Brain microvascular endothelial cell (primary cell): ENCODE results near the gene SLC4A8.

Experiments used
- DNase-seq: peaks from one replicate; pipeline ENCODE4 v3.0.0-alpha.2; 2020
- H3K27ac ChIP-seq: fragments of 250-450 bp; sonication (Bioruptor Pico); 2 replicates; pipeline ENCODE4 v1.5.1; 2020; ENCODE audit warnings: mild to moderate bottlenecking, moderate library complexity
- H3K27me3 ChIP-seq: fragments of 250-450 bp; sonication (Bioruptor Pico); replicated peaks from 2 replicates; pipeline ENCODE4 v1.5.1; 2020; ENCODE audit warnings: mild to moderate bottlenecking
- H3K36me3 ChIP-seq: fragments of 250-450 bp; sonication (Bioruptor Pico); replicated peaks from 2 replicates; pipeline ENCODE4 v1.5.1; 2020; ENCODE audit warnings: mild to moderate bottlenecking
- H3K4me3 ChIP-seq: 2 replicates; pipeline ENCODE4 v1.5.1; 2011; ENCODE audit warnings: low read depth, mild to moderate bottlenecking, control low read depth, low read length, moderate library complexity
- in situ Hi-C: cut with HindIII; loops from 2 replicates; pipeline ENCODE4 v1.10.0; 2017; ENCODE audit warnings: low sequenced_read_pairs, low pct_ligation_motif_present
- TF ChIP-seq, protein P1 (sequence below): IDR thresholded peaks from 2 replicates; pipeline ENCODE4 v1.5.1; 2011; ENCODE audit warnings: low read depth, mild to moderate bottlenecking, moderate library complexity, low read length, control low read depth, inconsistent platforms; ENCODE audit errors: missing control alignments

Gene SLC4A8

GRCh38 chr12:51381226-51382079 is 43.2 kb upstream of the SLC4A8 start:
- Histone ChIP-seq H3K27ac (no peak overlapping the region), H3K4me3 (no peak overlapping the region), H3K27me3 (no peaks in the 10 kb centered on the region), H3K36me3 (no peaks in the 10 kb centered on the region)
- TF ChIP-seq, protein P1, sequence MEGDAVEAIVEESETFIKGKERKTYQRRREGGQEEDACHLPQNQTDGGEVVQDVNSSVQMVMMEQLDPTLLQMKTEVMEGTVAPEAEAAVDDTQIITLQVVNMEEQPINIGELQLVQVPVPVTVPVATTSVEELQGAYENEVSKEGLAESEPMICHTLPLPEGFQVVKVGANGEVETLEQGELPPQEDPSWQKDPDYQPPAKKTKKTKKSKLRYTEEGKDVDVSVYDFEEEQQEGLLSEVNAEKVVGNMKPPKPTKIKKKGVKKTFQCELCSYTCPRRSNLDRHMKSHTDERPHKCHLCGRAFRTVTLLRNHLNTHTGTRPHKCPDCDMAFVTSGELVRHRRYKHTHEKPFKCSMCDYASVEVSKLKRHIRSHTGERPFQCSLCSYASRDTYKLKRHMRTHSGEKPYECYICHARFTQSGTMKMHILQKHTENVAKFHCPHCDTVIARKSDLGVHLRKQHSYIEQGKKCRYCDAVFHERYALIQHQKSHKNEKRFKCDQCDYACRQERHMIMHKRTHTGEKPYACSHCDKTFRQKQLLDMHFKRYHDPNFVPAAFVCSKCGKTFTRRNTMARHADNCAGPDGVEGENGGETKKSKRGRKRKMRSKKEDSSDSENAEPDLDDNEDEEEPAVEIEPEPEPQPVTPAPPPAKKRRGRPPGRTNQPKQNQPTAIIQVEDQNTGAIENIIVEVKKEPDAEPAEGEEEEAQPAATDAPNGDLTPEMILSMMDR, result no peak
- no peak for DNase-seq
- in situ Hi-C loops, result no loop called here

- TF ChIP-seq, protein P1, result no peak
- in situ Hi-C loops, result no loop called here
- Histone ChIP-seq H3K4me3 (no peak overlapping the region), H3K27me3 (no peaks in the 10 kb centered on the region), H3K27ac (no peak overlapping the region), H3K36me3 (no peaks in the 10 kb centered on the region)
- DNase-seq, result no peak
Observed at GRCh38 chr12:51382173-51382572, 42.5 kb upstream of the SLC4A8 start.

GRCh38 chr12:51383269-51383905 is 41.2 kb upstream of the SLC4A8 start:
- Histone ChIP-seq H3K36me3 (no peaks in the 10 kb centered on the region), H3K27ac (no peak overlapping the region), H3K27me3 (no peaks in the 10 kb centered on the region), H3K4me3 (no peak overlapping the region)
- no peak for DNase-seq
- in situ Hi-C loops, result no loop called here
- TF ChIP-seq, protein P1, result no peak

DNA sequence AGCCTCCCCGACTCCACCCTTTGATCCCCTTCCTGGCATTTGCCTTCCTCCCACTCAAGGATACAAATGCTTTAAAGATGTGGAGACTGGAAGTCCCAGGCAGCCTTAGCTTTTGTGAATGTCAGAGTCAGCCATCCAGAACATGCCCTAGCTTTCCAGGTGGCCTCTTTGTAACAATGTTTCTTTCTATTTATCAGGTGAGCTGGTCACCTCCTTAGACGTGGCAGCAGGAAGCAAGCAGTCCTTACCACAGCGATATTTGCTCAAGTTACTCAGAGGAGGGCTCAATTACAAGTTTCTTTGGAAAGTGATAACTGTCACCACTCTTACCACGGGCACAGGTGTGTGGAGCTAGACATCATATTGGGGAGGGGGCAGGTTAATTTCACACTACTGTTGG is 38.3 kb upstream of the SLC4A8 start:
- in situ Hi-C loops, result no loop called here
- Histone ChIP-seq H3K27me3 (no peaks in the 10 kb centered on the region), H3K27ac (no peak overlapping the region), H3K4me3 (no peak overlapping the region), H3K36me3 (no peaks in the 10 kb centered on the region)
- no peak for DNase-seq
- TF ChIP-seq, protein P1, result no peak

- Histone ChIP-seq H3K27me3 (no peaks in the 10 kb centered on the region), H3K4me3 (no peak overlapping the region), H3K27ac (no peak overlapping the region), H3K36me3 (no peaks in the 10 kb centered on the region)
- DNase-seq, result no peak
- TF ChIP-seq, protein P1, result no peak
- in situ Hi-C loops, result no loop called here
Observed at GRCh38 chr12:51388069-51388799, 36.4 kb upstream of the SLC4A8 start.
